ENCODE data around the gene VAMP4.

DNA sequence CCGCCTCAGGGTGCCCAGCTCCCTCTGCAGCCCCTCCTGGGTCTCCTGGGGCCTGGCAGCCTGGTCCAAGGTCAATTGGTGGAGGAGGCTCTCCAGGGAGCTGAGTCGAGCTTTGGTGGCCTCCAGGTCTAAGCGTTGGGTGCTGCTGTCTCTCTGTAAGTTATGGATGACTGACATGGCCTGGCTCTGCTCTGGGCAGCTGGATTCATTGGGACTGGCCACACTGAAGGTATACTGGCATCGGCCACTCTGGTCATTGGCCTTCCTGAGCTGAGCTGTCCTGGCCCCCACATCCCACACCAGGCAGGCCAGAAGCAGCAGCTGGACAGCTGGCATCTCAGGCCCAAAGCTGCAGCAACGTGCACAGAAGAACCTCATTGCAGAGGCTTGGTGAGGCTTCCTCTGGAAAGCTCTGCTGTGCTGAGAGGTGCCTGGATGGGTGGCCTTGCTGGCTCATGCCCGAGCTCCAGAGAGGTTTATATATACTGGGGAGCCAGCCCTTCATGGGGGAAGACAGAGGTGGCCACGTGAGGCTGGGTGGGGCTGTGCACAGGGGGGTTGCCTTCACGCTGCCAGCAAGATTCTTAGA is 89.5 kb downstream of the VAMP4 start, which contains the start of gene MYOC:
- TF ChIP-seq POLR2A (IDR thresholded peaks at IDR 0.05) (no peak), POLR2AphosphoS5 (IDR thresholded peaks at IDR 0.05) (no peak)
- TF ChIP-seq, protein P1, sequence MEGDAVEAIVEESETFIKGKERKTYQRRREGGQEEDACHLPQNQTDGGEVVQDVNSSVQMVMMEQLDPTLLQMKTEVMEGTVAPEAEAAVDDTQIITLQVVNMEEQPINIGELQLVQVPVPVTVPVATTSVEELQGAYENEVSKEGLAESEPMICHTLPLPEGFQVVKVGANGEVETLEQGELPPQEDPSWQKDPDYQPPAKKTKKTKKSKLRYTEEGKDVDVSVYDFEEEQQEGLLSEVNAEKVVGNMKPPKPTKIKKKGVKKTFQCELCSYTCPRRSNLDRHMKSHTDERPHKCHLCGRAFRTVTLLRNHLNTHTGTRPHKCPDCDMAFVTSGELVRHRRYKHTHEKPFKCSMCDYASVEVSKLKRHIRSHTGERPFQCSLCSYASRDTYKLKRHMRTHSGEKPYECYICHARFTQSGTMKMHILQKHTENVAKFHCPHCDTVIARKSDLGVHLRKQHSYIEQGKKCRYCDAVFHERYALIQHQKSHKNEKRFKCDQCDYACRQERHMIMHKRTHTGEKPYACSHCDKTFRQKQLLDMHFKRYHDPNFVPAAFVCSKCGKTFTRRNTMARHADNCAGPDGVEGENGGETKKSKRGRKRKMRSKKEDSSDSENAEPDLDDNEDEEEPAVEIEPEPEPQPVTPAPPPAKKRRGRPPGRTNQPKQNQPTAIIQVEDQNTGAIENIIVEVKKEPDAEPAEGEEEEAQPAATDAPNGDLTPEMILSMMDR (IDR thresholded peaks at IDR 0.05): no peak

Data from transverse colon (tissue), 4 donors.